C4-2B (cell line): ENCODE data around the gene TAMALIN.

Experiments
- ZFX ChIP-seq: fragments of 450-650 bp; IDR thresholded peaks from 2 replicates; pipeline ENCODE4 v1.6.1; 2017
- TF ChIP-seq, protein P1 (sequence below): fragments of 450-650 bp; conservative IDR thresholded peaks from 2 replicates; pipeline ENCODE4 v1.5.1; 2017; ENCODE audit warnings: mild to moderate bottlenecking

DNA sequence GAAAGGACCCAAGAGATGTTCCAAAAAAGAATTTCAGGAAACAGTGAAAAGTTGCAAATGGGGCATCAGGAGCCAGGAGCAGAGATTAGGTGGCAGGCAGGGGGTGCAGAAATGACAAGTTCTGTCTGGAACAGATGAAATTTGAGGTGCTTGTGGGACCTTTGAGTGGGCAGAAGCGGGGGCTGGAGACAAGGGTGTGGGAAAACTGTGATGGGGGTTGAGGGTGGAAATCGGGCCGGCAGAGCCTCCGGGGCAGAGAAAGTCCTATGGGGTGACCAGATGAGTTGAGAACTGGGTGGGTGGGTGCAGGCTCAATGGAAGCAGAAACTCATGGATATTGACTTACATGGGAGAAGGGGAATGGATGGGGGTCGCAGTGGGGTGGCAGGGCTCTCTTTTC, 42.9 kb downstream of the TAMALIN start:
- TF ChIP-seq, protein P1, sequence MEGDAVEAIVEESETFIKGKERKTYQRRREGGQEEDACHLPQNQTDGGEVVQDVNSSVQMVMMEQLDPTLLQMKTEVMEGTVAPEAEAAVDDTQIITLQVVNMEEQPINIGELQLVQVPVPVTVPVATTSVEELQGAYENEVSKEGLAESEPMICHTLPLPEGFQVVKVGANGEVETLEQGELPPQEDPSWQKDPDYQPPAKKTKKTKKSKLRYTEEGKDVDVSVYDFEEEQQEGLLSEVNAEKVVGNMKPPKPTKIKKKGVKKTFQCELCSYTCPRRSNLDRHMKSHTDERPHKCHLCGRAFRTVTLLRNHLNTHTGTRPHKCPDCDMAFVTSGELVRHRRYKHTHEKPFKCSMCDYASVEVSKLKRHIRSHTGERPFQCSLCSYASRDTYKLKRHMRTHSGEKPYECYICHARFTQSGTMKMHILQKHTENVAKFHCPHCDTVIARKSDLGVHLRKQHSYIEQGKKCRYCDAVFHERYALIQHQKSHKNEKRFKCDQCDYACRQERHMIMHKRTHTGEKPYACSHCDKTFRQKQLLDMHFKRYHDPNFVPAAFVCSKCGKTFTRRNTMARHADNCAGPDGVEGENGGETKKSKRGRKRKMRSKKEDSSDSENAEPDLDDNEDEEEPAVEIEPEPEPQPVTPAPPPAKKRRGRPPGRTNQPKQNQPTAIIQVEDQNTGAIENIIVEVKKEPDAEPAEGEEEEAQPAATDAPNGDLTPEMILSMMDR = no peak
- no peak for TF ChIP-seq ZFX
